DND-41 (cell line): ENCODE measurements around the gene LCN12.

Experiments used
- CTCF ChIP-seq: IDR thresholded peaks from 2 replicates; pipeline ENCODE4 v1.5.1; 2012; ENCODE audit warnings: borderline replicate concordance, low read length, moderate library complexity, mild to moderate bottlenecking; ENCODE audit not compliant: poor library complexity, severe bottlenecking; ENCODE audit errors: extremely low read depth
- EZH2 ChIP-seq: IDR thresholded peaks from 3 replicates; pipeline ENCODE4 v1.6.1; 2012; ENCODE audit warnings: borderline replicate concordance, low read depth, mild to moderate bottlenecking, moderate library complexity, low read length, inconsistent platforms; ENCODE audit not compliant: severe bottlenecking

- no peak for TF ChIP-seq CTCF
- no peak for TF ChIP-seq EZH2
These were observed 11.3 kb downstream of the LCN12 start for GRCh38 chr9:136963341-136963740.
